Measurements from ENCODE around the gene HK1. TPM values are rescaled to one million over a fixed set of nuclear protein-coding genes. Genes with fewer than 3 reads are reported as not detected.

HK1 gene
- total and polyA plus RNA-seq, 2 of the 13 experiments (the other 11 are each of a cell fraction or from before 2014, with no cell fraction given): 0.29 to 1.5 TPM

- TF ChIP-seq USF2 (IDR thresholded peaks at IDR 0.05; ENCODE audit: low read depth, low read length): no peak
- no peak for TF ChIP-seq USF2 (CRISPR knock-in tag; IDR thresholded peaks at IDR 0.05; ENCODE audit: borderline replicate concordance)
These were observed 23.4 kb upstream of the HK1 start (continued) for GRCh38 chr10:69254877-69255276.

GRCh38 chr10:69259547-69260243, 18.6 kb upstream of the HK1 start:
- FAIRE-seq (no peak), ATAC-seq (no peak), DNase-seq (ENCODE audit: low spot score) (no peak)
- H3K79me2 ChIP-seq (ENCODE audit: insufficient read depth, low read length): no peaks in the 10 kb centered on the region
- no peak overlapping the region for H3K4me2 ChIP-seq (ENCODE audit: low read depth, low read length)
- in situ Hi-C loops (cut with HindIII; ENCODE audit: extremely low pct_ligation_motif_present, low pct_unique_long_range_greater_than_20kb): no loop called here
- H3K27ac ChIP-seq (ENCODE audit: extremely low read length, insufficient read depth, low read length): no peak overlapping the region
- no peaks in the 10 kb centered on the region for H3K9me3 ChIP-seq (ENCODE audit: low read length)
- TF ChIP-seq SP2 (CRISPR knock-in tag; IDR thresholded peaks at IDR 0.05): no peak
- no TSS peak for BruUV-seq (replicated peaks)
- H3K4me1 ChIP-seq (ENCODE audit: insufficient read depth, low read length): no peaks in the 10 kb centered on the region
- POLR2A ChIA-PET: no interaction called here
- intact Hi-C loops (cut with micrococcal nuclease; ENCODE audit: unreplicated experiment): no loop called here
- H4K20me1 ChIP-seq (ENCODE audit: insufficient read depth, low read length): no peaks in the 10 kb centered on the region
- CTCF ChIA-PET (ENCODE audit: low intra/inter-chr PET ratio, low total read pairs): no interaction called here
- peaks cover 6 to 12% of the 10 kb centered on the region in 2 experiments; a peak in 4 of 5 replicates for H3K36me3 ChIP-seq (replicated peaks in 1 of 2; ENCODE audit: control insufficient read depth in 1 of 2, insufficient read depth in 2 of 2, low read length in 2 of 2)
- H3K9ac ChIP-seq (ENCODE audit: insufficient read depth, low read depth, low read length): no peak overlapping the region
- H2AFZ ChIP-seq (ENCODE audit: low read length): no peak overlapping the region
- 93% methylated on average over 3 of the region's 3 CpGs for WGBS (ENCODE audit: low lambda C conversion rate)
- H3K4me3 ChIP-seq (replicated peaks in 1 of 3; ENCODE audit: insufficient read depth in 1 of 3, low read depth in 2 of 3, low read length in 3 of 3): no peak overlapping the region
- H3K27me3 ChIP-seq (ENCODE audit: control insufficient read depth in 1 of 2, insufficient read depth in 2 of 2, low read length in 2 of 2): no peaks in the 10 kb centered on the region

- no peak overlapping the region for H3K4me3 ChIP-seq (replicated peaks in 1 of 3; ENCODE audit: insufficient read depth in 1 of 3, low read depth in 2 of 3, low read length in 3 of 3)
- CTCF ChIA-PET (ENCODE audit: low intra/inter-chr PET ratio, low total read pairs): no interaction called here
- peaks cover 6 to 12% of the 10 kb centered on the region in 2 experiments; a peak in 4 of 5 replicates for H3K36me3 ChIP-seq (replicated peaks in 1 of 2; ENCODE audit: control insufficient read depth in 1 of 2, insufficient read depth in 2 of 2, low read length in 2 of 2)
- ATAC-seq (no peak), FAIRE-seq (no peak), DNase-seq (ENCODE audit: low spot score) (no peak)
- intact Hi-C loops (cut with micrococcal nuclease; ENCODE audit: unreplicated experiment): no loop called here
- H3K27me3 ChIP-seq (ENCODE audit: control insufficient read depth in 1 of 2, insufficient read depth in 2 of 2, low read length in 2 of 2): no peaks in the 10 kb centered on the region
- no peaks in the 10 kb centered on the region for H3K79me2 ChIP-seq (ENCODE audit: insufficient read depth, low read length)
- H4K20me1 ChIP-seq (ENCODE audit: insufficient read depth, low read length): no peaks in the 10 kb centered on the region
- no peak overlapping the region for H3K27ac ChIP-seq (ENCODE audit: extremely low read length, insufficient read depth, low read length)
- no peaks in the 10 kb centered on the region for H3K4me1 ChIP-seq (ENCODE audit: insufficient read depth, low read length)
- 93% methylated on average over 5 of the region's 8 CpGs for WGBS (ENCODE audit: low lambda C conversion rate)
- H3K9ac ChIP-seq (ENCODE audit: insufficient read depth, low read depth, low read length): no peak overlapping the region
- no peak overlapping the region for H3K4me2 ChIP-seq (ENCODE audit: low read depth, low read length)
- no peak overlapping the region for H2AFZ ChIP-seq (ENCODE audit: low read length)
- BruUV-seq (replicated peaks): no TSS peak
- in situ Hi-C loops (cut with HindIII; ENCODE audit: extremely low pct_ligation_motif_present, low pct_unique_long_range_greater_than_20kb): no loop called here
- no peaks in the 10 kb centered on the region for H3K9me3 ChIP-seq (ENCODE audit: low read length)
- POLR2A ChIA-PET: no interaction called here
- TF ChIP-seq PCBP2 (optimal IDR thresholded peaks at IDR 0.05; ENCODE audit: low read depth, low read length, poor library complexity, severe bottlenecking) (no peak), ZBTB25 (CRISPR knock-in tag; IDR thresholded peaks at IDR 0.05) (no peak), SKI (IDR thresholded peaks at IDR 0.05; ENCODE audit: partially characterized antibody) (no peak), ZNF567 (CRISPR knock-in tag; IDR thresholded peaks at IDR 0.05; ENCODE audit: borderline replicate concordance) (no peak), MEIS2 (CRISPR knock-in tag; IDR thresholded peaks at IDR 0.05) (no peak), CBX5 (CRISPR knock-in tag; IDR thresholded peaks at IDR 0.05; ENCODE audit: borderline replicate concordance) (no peak), EHMT2 (IDR thresholded peaks at IDR 0.05; ENCODE audit: borderline replicate concordance, low read depth, low read length) (no peak), TARDBP (CRISPR knock-in tag; IDR thresholded peaks at IDR 0.05) (no peak), GABPB1 (CRISPR knock-in tag; IDR thresholded peaks at IDR 0.05) (no peak), ZNF615 (CRISPR knock-in tag; IDR thresholded peaks at IDR 0.05; ENCODE audit: borderline replicate concordance) (no peak), SMARCC2 (IDR thresholded peaks at IDR 0.05) (no peak), ZNF570 (CRISPR knock-in tag; IDR thresholded peaks at IDR 0.05; ENCODE audit: borderline replicate concordance) (no peak)
These were observed 17.1 kb upstream of the HK1 start for GRCh38 chr10:69261184-69261583.

All from HepG2 (cell line).